HG02884 (cell line): ENCODE data around the gene DBN1.

ENCODE experiments used
- ATAC-seq: cut with Tn5 transposase; IDR thresholded peaks from one replicate; pipeline ENCODE4 v1.9.1; 2021; ENCODE audit warnings: mild to moderate bottlenecking, moderate library complexity; ENCODE audit not compliant: unreplicated experiment

Gene DBN1

DNA sequence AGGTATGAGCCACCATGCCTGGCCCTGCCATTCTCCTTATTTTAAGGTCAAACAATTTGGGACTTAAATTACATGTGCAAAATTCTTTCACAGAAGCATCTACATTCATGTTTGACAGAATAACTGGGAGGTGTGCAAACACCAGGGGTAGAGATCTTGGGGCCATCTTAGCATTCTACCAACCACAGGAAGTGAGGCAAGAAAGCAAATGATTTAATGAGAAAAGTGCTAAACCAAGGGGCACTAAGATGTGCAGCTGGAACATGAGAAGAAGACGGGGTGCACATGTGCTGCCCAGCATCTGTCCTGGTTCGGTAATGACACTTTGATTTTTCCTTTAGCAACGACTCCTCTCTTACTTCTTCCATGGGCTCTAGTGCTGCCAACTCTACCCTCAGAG lies 62.9 kb downstream of the DBN1 start:
- ATAC-seq = no peak

DNA sequence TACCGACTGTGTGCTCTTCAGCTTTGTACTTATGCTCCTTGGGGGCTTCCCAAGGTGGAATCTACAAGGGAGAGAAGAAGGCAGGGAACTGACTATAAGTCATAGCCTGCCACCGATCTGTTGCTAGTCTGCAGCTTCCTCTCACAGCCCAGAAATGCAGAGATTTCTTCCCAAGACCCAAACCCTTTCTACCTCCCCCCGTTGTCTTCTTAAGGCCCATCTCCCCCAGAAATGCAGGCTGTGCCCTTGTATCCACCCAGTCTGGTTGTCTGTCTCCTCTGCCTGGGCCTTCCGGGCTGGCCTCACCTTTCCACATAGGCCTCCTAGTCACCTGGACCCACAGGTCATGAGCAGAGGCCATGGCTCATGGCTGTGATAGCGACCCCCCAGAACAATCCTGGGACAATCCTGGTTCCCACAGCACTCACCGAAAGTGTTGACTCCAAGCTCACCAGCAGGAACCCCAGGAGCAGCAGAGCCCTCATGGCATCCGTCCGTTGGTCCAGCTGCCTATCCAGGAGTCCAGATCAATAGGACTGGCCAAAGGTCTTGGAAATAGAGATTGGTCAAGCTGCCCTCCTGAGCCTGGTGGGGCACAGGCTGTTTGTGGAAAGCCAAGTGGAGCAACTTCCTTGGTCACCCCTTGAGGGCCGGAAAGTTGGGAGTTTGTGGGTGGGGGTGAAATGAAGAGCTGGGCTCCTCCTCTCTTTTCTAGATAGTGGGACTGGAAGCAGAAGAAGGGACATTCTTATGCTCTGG lies 64.2 kb downstream of the DBN1 start, which contains the start of gene F12:
F12 (minus strand) TSS at position 522 of the 759 bp plus-strand sequence; CDS start at position 485, 37 bp downstream.
- ATAC-seq = no peak
